GM10248 (cell line): ENCODE data around the gene FANCG.

Source experiments
- CTCF ChIA-PET: fragments of 300-600 bp; sonication (Branson Sonifier 250); formaldehyde crosslinking; extraction: SDS; loops from one replicate; lab custom pipeline; 2021; ENCODE audit warnings: antibody characterized with exemption; lab: Yijun Ruan, JAX
- POLR2A ChIA-PET: fragments of 350-650 bp; sonication (Branson Sonifier 250); formaldehyde crosslinking; extraction: SDS; loops from one replicate; lab custom pipeline; 2020; ENCODE audit warnings: antibody characterized with exemption; lab: Yijun Ruan, JAX
- DNase-seq: peaks from one replicate; pipeline ENCODE4 v3.0.0; 2012; ENCODE audit errors: extremely low spot score
- CTCF ChIP-seq: IDR thresholded peaks from 2 replicates; pipeline ENCODE4 v1.5.1; 2012; ENCODE audit warnings: mild to moderate bottlenecking, low read depth; ENCODE audit errors: extremely low read depth, missing control alignments, control extremely low read depth

FANCG gene

GRCh38 chr9:35029241-35029640 is 50.5 kb downstream of the FANCG start:
- TF ChIP-seq CTCF, result no peak
- DNase-seq, result no peak
- CTCF ChIA-PET, result interaction anchor here (1.1 to 2.4 kb wide), 5 partner anchors 9 to 130 kb away, joined by 3 to 8 read pairs (median 4); no protein-coding TSS in a partner anchor
- POLR2A ChIA-PET, result no interaction called here

GRCh38 chr9:35028341-35028740 is 51.4 kb downstream of the FANCG start:
- no peak for TF ChIP-seq CTCF

GRCh38 chr9:35027860-35028259 is 51.9 kb downstream of the FANCG start:
- ChIA-PET POLR2A (no interaction called here), CTCF (interaction anchor here (0.9 to 2.0 kb wide), 7 partner anchors 8 to 129 kb away, joined by 3 to 9 read pairs (median 4); no protein-coding TSS in a partner anchor)
- no peak for DNase-seq
- no peak for TF ChIP-seq CTCF

More at GRCh38 chr9:35028341-35028740, 51.4 kb downstream of the FANCG start:
- DNase-seq, result no peak
- POLR2A ChIA-PET, result no interaction called here
- CTCF ChIA-PET, result interaction anchor here (0.9 to 2.0 kb wide), 4 partner anchors 10 to 129 kb away, joined by 3 to 9 read pairs (median 6); no protein-coding TSS in a partner anchor

DNA sequence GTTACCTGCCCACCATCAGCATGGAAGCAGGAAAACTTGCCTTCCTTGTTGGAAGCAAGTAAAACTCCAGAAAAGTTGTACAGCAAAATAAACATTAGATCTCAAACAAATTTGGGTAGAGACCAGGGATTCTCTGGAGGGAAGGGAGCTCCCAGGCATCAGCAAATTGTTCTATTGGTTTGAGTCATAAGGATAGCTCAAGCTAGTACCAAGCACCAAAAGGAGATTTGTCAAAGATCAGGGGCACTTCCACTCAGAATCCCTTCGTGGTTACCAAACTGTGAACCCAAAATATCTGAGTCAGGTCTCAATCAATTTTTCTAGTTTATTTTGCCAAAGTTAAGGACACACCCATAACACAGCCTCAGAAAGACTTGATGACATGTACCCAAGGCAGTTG is 52.4 kb downstream of the FANCG start:
- ChIA-PET POLR2A (no interaction called here), CTCF (interaction anchor here (0.9 to 2.0 kb wide), 8 partner anchors 8 to 128 kb away, joined by 3 to 9 read pairs (median 4); a partner anchor contains a TSS)
- no peak for TF ChIP-seq CTCF
- DNase-seq, result no peak

DNA sequence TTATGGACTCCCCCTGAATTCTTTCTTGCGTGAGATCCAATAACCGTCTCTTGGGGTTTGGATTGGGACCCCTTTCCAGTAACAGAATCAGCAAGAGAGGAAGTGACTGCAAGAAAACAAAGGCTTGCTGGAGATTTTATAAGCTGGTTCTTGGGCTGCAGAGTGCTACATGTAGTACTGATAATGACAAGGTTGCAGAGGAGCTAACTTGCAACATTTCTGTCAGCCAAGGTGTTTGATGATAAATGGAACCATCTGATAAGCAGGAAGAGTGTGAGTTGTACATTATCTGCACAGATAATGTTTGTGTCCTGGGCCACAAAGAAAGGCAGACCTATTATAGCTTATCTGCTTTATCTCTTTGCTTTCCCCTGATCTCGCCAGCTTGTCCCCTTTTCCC is 53.1 kb downstream of the FANCG start:
- TF ChIP-seq CTCF, result no peak
- no peak for DNase-seq
- ChIA-PET CTCF (interaction anchor here (0.9 to 2.0 kb wide), 8 partner anchors 9 to 127 kb away, joined by 3 to 9 read pairs (median 4); a partner anchor contains a TSS), POLR2A (interaction anchor here (0.6 kb wide), 1 partner anchor 28 kb away, joined by 3 read pairs; no protein-coding TSS in a partner anchor)
